ENCODE results near the gene CRAT. TPM values are rescaled to one million over a fixed set of nuclear protein-coding genes. Genes with fewer than 3 reads are reported as not detected.

CRAT gene
- total RNA-seq, 1 experiment from 2014 or later, result not detected

DNA sequence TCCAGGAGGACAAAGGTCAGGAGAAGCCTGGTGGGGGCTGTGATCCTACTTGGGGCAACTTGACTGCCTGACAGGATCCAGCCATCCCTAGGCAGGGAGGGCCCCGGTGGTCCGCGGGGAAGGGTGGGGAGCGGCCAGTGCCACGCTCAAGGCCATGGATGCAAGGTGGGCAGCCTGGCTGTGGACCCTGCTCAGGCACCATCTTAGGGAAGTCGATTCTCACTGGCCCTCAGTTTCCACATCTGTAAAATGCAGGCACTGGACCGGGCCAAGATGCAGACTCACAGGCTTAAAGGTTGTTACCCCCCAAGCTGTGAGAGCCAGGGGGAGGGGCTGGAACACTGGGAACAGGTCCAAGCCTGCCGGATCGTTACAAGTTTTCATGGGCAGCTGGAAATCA lies 38.4 kb downstream of the CRAT start:
- Histone ChIP-seq H3K9ac (ENCODE audit: low read length) (no peak overlapping the region), H2AFZ (ENCODE audit: low read length) (no peak overlapping the region), H3K4me2 (ENCODE audit: low read depth, low read length, poor library complexity, severe bottlenecking) (no peak overlapping the region), H3K9me2 (replicated peaks; ENCODE audit: insufficient read depth, low read length) (no peaks in the 10 kb centered on the region), H3K9me3 (ENCODE audit: low read length) (no peaks in the 10 kb centered on the region), H3K4me1 (ENCODE audit: low read length) (no peaks in the 10 kb centered on the region), H4K20me1 (ENCODE audit: insufficient read depth, low read depth, low read length) (no peaks in the 10 kb centered on the region), H3K36me3 (ENCODE audit: insufficient read depth, low read length) (no peaks in the 10 kb centered on the region), H3K79me2 (ENCODE audit: low read length) (no peaks in the 10 kb centered on the region), H3K27ac (ENCODE audit: low read length) (no peak overlapping the region), H3K4me3 (ENCODE audit: low read length) (no peak overlapping the region), H3K27me3 (ENCODE audit: low read length) (no peaks in the 10 kb centered on the region)
- DNase-seq, result no peak

DNA sequence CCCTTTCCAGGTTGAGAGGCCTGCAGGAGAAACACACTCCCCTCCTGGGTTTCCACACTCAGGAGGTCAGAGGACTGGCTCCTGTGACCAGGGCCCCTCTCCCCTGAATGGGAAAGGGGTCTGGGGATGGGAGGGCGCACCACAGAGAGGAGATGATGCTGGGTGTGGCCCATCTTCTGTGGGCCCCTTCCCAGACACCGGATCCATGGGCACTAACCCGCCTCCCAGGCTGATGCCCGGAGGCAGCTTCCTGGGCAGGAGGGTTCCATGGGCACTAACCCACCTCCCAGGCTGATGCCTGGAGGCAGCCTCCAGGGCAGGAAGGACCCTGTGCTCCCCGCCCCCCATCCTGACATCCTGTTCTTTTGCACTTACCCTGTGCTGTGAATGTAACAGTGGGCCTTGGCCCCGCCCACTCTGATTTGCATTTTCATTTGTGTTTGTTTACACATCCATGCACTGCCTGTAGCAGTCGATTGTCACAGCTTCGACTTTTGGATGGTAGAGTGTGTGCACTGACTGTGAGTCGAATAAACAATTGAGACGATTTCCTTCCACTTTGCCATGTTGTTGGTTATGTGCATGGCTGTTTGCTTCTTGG lies 39.0 kb downstream of the CRAT start:
- no peaks in the 10 kb centered on the region for H3K9me3 ChIP-seq (ENCODE audit: low read length)
- no peaks in the 10 kb centered on the region for H3K36me3 ChIP-seq (ENCODE audit: insufficient read depth, low read length)
- no peak overlapping the region for H3K4me2 ChIP-seq (ENCODE audit: low read depth, low read length, poor library complexity, severe bottlenecking)
- no peaks in the 10 kb centered on the region for H3K27me3 ChIP-seq (ENCODE audit: low read length)
- H3K4me3 ChIP-seq (ENCODE audit: low read length), result no peak overlapping the region
- no peaks in the 10 kb centered on the region for H4K20me1 ChIP-seq (ENCODE audit: insufficient read depth, low read depth, low read length)
- H2AFZ ChIP-seq (ENCODE audit: low read length), result no peak overlapping the region
- no peaks in the 10 kb centered on the region for H3K9me2 ChIP-seq (replicated peaks; ENCODE audit: insufficient read depth, low read length)
- no peak for DNase-seq
- H3K9ac ChIP-seq (ENCODE audit: low read length), result no peak overlapping the region
- no peak overlapping the region for H3K27ac ChIP-seq (ENCODE audit: low read length)
- no peaks in the 10 kb centered on the region for H3K79me2 ChIP-seq (ENCODE audit: low read length)
- H3K4me1 ChIP-seq (ENCODE audit: low read length), result no peaks in the 10 kb centered on the region

DNA sequence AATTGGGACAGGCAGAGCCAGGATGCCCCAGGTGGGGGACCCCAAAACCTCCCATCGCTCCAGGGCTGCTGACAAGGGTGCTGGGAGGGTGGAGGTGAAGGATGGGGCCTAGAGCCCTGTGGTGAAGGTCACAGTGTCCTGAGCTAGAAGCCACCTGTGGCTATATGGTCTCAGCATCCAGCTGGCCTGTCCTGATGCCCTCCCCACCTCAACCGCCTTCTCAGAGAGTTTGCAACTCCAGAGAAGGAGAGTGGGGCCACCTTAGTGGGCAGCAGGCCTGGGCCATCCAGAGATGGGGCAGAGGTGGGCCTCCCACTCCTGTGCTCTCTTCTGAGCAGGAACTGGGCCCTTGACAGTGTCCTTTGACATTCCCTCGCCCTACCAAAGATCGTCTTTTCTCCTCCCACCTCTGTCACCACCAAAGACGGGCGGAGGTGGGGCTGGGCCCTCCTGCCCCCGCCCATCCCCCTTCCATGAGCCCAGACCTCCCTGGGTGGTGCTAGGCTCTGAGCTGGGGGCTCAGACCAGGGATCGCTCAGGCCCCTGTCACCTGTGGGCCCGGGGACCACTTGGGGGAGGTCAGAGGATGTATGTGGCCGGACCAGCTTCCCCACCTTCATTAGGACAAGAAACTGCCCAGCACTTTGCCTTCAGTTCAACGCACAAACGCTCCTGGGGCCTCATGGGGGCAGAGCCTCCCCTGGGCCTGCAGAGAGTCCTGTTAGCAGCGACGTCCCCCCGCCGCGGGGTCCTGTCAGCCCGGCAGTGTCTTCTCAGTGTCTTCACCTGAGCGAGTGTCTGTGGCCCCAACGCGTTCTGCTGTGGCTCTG lies 39.7 kb downstream of the CRAT start:
- no peaks in the 10 kb centered on the region for H3K36me3 ChIP-seq (ENCODE audit: insufficient read depth, low read length)
- no peak overlapping the region for H2AFZ ChIP-seq (ENCODE audit: low read length)
- H4K20me1 ChIP-seq (ENCODE audit: insufficient read depth, low read depth, low read length), result no peaks in the 10 kb centered on the region
- DNase-seq, result no peak
- no peak overlapping the region for H3K4me2 ChIP-seq (ENCODE audit: low read depth, low read length, poor library complexity, severe bottlenecking)
- no peaks in the 10 kb centered on the region for H3K9me3 ChIP-seq (ENCODE audit: low read length)
- no peak overlapping the region for H3K27ac ChIP-seq (ENCODE audit: low read length)
- H3K4me1 ChIP-seq (ENCODE audit: low read length), result no peaks in the 10 kb centered on the region
- H3K9ac ChIP-seq (ENCODE audit: low read length), result no peak overlapping the region
- H3K4me3 ChIP-seq (ENCODE audit: low read length), result no peak overlapping the region
- H3K27me3 ChIP-seq (ENCODE audit: low read length), result no peaks in the 10 kb centered on the region
- H3K9me2 ChIP-seq (replicated peaks; ENCODE audit: insufficient read depth, low read length), result no peaks in the 10 kb centered on the region
- H3K79me2 ChIP-seq (ENCODE audit: low read length), result no peaks in the 10 kb centered on the region

DNA sequence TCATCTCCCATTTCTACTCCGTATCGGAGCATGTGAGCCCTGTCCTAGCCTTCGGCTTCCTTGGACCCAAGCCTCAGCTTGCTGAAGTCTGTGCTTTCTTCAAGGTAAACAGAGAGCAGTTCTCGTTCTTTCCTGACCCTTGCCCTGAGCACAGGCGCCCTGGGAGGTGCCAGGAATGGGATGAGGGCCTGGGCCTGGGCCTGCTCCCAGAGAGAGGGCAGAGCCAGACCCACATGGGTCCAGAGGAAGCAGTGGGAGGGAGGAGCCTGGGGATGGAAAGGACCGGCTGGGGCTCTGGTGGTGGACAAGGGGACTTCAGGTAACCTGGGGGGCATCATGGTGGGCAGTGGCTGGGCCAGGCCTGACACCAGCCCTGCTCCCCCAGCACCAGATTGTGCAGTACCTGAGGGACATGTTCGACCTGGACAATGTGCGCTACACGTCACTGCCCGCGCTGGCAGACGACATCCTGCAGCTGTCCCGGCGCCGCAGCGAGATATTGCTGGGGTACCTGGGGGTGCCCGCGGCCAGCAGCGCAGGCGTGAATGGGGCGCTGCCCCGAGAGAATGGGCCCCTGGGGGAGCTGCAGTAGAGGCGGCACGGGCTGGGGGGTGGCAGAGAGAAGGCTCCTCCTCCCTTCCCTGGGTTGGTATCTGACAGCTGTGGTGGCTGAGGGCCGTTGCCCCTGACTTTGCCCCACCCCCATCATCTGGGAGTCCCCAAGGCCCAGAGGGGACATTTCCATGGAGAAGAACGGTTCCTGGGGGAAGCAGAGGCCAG lies 40.5 kb downstream of the CRAT start:
- Histone ChIP-seq H3K9me3 (ENCODE audit: low read length) (no peaks in the 10 kb centered on the region), H3K79me2 (ENCODE audit: low read length) (no peaks in the 10 kb centered on the region), H3K27me3 (ENCODE audit: low read length) (no peaks in the 10 kb centered on the region), H3K4me1 (ENCODE audit: low read length) (no peaks in the 10 kb centered on the region), H3K9ac (ENCODE audit: low read length) (no peak overlapping the region), H3K9me2 (replicated peaks; ENCODE audit: insufficient read depth, low read length) (no peaks in the 10 kb centered on the region), H3K4me3 (ENCODE audit: low read length) (no peak overlapping the region), H3K4me2 (ENCODE audit: low read depth, low read length, poor library complexity, severe bottlenecking) (no peak overlapping the region), H2AFZ (ENCODE audit: low read length) (no peak overlapping the region), H4K20me1 (ENCODE audit: insufficient read depth, low read depth, low read length) (no peaks in the 10 kb centered on the region), H3K27ac (ENCODE audit: low read length) (no peak overlapping the region), H3K36me3 (ENCODE audit: insufficient read depth, low read length) (no peaks in the 10 kb centered on the region)
- DNase-seq, result no peak

DNA sequence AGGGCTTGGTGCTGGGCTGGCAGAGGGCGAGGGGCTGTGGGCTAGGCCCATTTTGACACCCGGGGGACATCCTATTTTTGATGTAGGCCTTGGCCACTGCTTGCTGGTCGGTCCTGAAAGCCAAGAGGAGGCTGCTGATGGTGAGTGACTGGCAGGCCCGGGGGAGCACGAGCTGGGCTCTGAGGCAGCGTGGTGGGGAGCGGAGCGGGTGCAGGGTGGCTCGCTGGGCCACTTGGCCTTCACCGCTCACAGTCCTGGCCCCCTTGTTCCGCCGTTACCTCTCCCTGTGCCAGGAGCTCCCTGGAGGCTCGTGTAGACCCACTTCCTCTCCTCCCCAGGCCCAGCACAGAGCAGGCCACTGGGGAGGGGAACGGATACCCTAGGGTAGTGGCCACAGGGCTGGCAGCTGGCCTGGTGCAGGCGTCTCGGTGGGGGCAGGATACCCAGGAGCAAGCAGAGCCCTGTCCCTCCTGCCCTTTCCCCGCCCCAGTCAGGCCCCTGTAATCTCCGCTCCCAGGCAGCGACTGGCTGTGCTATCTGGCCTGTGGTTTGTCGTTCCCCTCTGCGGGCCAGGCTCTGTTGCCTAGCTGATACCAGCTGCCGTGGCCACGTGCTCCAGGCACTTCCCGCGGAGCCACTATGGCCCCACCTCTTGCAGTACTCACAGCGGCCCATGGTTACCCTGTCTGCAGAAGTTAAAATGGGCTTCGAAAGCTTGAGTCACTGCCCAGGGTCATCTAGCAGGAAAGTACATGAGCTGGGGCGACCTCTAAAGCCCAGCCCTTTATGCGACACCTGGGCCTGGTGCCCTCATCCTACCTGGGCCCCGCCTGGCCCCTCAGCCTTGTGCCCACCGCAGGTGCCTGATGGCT lies 41.4 kb downstream of the CRAT start:
- Histone ChIP-seq H3K9me3 (ENCODE audit: low read length) (no peaks in the 10 kb centered on the region), H3K4me1 (ENCODE audit: low read length) (no peaks in the 10 kb centered on the region), H3K9me2 (replicated peaks; ENCODE audit: insufficient read depth, low read length) (no peaks in the 10 kb centered on the region), H3K9ac (ENCODE audit: low read length) (no peak overlapping the region), H2AFZ (ENCODE audit: low read length) (no peak overlapping the region), H3K27ac (ENCODE audit: low read length) (no peak overlapping the region), H4K20me1 (ENCODE audit: insufficient read depth, low read depth, low read length) (no peaks in the 10 kb centered on the region), H3K4me3 (ENCODE audit: low read length) (no peak overlapping the region), H3K36me3 (ENCODE audit: insufficient read depth, low read length) (peaks cover 2% of the 10 kb centered on the region; the same call in 1 of the 2 replicates), H3K4me2 (ENCODE audit: low read depth, low read length, poor library complexity, severe bottlenecking) (no peak overlapping the region), H3K27me3 (ENCODE audit: low read length) (no peaks in the 10 kb centered on the region), H3K79me2 (ENCODE audit: low read length) (no peaks in the 10 kb centered on the region)
- DNase-seq, result no peak

DNA sequence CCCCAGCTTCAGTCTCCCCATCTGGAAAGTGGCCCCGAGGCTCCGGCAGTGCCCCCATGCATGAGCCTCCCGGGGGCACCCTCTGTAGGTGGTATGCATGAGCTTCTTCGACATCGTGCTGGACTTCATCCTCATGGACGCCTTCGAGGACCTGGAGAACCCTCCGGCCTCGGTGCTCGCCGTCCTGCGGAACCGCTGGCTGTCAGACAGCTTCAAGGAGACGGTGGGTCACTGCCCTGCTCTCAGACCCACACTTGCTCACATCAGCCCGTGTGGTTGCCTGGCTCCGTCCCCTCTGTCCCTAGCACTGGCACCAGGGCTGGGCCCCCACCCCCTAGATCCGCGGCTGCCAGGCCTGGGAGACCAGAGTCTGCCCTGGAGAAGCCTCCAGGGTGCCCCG lies 42.5 kb downstream of the CRAT start:
- no peaks in the 10 kb centered on the region for H3K79me2 ChIP-seq (ENCODE audit: low read length)
- no peak for DNase-seq

DNA sequence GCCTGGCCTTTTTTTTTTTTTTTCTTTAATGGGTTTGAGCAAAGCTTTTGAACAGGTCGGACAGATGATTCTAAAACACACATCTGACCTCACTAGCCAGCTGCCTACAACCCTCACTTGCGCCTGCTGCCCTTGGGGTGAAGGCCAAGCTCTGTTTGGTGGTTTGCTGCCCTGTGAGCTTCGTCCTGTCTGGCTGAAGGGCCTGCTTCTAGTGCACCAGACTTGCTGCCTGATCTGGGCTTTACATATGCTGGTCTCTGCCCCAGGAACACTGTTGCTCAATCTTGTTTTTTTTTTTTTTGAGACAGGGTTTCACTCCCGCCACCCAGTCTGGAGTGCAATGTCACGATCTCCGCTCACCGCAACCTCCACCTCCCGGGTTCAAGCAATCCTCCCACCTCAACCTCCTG lies 46.1 kb downstream of the CRAT start:
- no peak overlapping the region for H3K9ac ChIP-seq (ENCODE audit: low read length)
- H3K27me3 ChIP-seq (ENCODE audit: low read length), result no peaks in the 10 kb centered on the region
- no peak overlapping the region for H3K4me2 ChIP-seq (ENCODE audit: low read depth, low read length, poor library complexity, severe bottlenecking)
- H2AFZ ChIP-seq (ENCODE audit: low read length), result no peak overlapping the region
- H4K20me1 ChIP-seq (ENCODE audit: insufficient read depth, low read depth, low read length), result no peaks in the 10 kb centered on the region
- H3K36me3 ChIP-seq (ENCODE audit: insufficient read depth, low read length), result peaks cover 6% of the 10 kb centered on the region; the same call in 1 of the 2 replicates
- H3K27ac ChIP-seq (ENCODE audit: low read length), result no peak overlapping the region
- no peak overlapping the region for H3K4me3 ChIP-seq (ENCODE audit: low read length)
- no peaks in the 10 kb centered on the region for H3K4me1 ChIP-seq (ENCODE audit: low read length)
- no peaks in the 10 kb centered on the region for H3K79me2 ChIP-seq (ENCODE audit: low read length)
- H3K9me3 ChIP-seq (ENCODE audit: low read length), result no peaks in the 10 kb centered on the region
- H3K9me2 ChIP-seq (replicated peaks; ENCODE audit: insufficient read depth, low read length), result no peaks in the 10 kb centered on the region
- DNase-seq, result no peak

More for the DNA sequence above, 42.5 kb downstream of the CRAT start:
- no peaks in the 10 kb centered on the region for H3K9me3 ChIP-seq (ENCODE audit: low read length)
- no peak overlapping the region for H3K9ac ChIP-seq (ENCODE audit: low read length)
- no peaks in the 10 kb centered on the region for H3K9me2 ChIP-seq (replicated peaks; ENCODE audit: insufficient read depth, low read length)
- H2AFZ ChIP-seq (ENCODE audit: low read length), result no peak overlapping the region
- H3K27ac ChIP-seq (ENCODE audit: low read length), result no peak overlapping the region
- no peak overlapping the region for H3K4me3 ChIP-seq (ENCODE audit: low read length)
- H3K4me1 ChIP-seq (ENCODE audit: low read length), result no peaks in the 10 kb centered on the region
- no peak overlapping the region for H3K4me2 ChIP-seq (ENCODE audit: low read depth, low read length, poor library complexity, severe bottlenecking)
- no peaks in the 10 kb centered on the region for H3K27me3 ChIP-seq (ENCODE audit: low read length)
- H4K20me1 ChIP-seq (ENCODE audit: insufficient read depth, low read depth, low read length), result no peaks in the 10 kb centered on the region
- peaks cover 2% of the 10 kb centered on the region; the same call in 1 of the 2 replicates for H3K36me3 ChIP-seq (ENCODE audit: insufficient read depth, low read length)
